ENCODE data around the gene MYBPC2. TPM values are rescaled to one million over a fixed set of nuclear protein-coding genes. Genes with fewer than 3 reads are reported as not detected.

The MYBPC2 gene
- total and polyA plus RNA-seq, 2 of the 4 experiments (the other 2 are of a cell fraction), result not detected

- H2AK5ac ChIP-seq (ENCODE audit: low read depth, low read length), result no peak overlapping the region
- H3K4me3 ChIP-seq (ENCODE audit: insufficient read depth, low read depth, low read length), result no peak overlapping the region
- no peak overlapping the region for H3K4me2 ChIP-seq (ENCODE audit: low read depth, low read length)
- H2BK120ac ChIP-seq (ENCODE audit: low read depth, low read length), result no peak overlapping the region
- no peak overlapping the region for H3K14ac ChIP-seq (replicated peaks; ENCODE audit: low read depth, low read length)
- no peak overlapping the region for H4K91ac ChIP-seq (ENCODE audit: insufficient read depth, low read depth, low read length)
- H3K9me3 ChIP-seq (ENCODE audit: control insufficient read depth, insufficient read depth, low read length), result no peaks in the 10 kb centered on the region
- H3K4me1 ChIP-seq (ENCODE audit: control insufficient read depth, insufficient read depth, low read length), result no peaks in the 10 kb centered on the region
- 80% methylated on average over 1 of the region's 5 CpGs; no CpG with 5 or more reads in 1 of the 2 experiments for WGBS, 2 experiments (ENCODE audit: extremely low coverage in 2 of 2, insufficient read length in 1 of 2)
- H3K27me3 ChIP-seq (ENCODE audit: control insufficient read depth, insufficient read depth, low read length), result peaks cover 14% of the 10 kb centered on the region; the same call in 1 of the 2 replicates
- DNase-seq (no peak), ATAC-seq (ENCODE audit: low read depth) (no peak)
- H3K56ac ChIP-seq (ENCODE audit: extremely low read depth, insufficient read depth, low read length), result no peak overlapping the region
- dilution Hi-C loops (cut with HindIII; ENCODE audit: low sequenced_read_pairs, unreplicated experiment) (no loop called here), in situ Hi-C loops (cut with MboI; ENCODE audit: low sequenced_read_pairs) (no loop called here), intact Hi-C loops (cut with micrococcal nuclease) (no loop called here)
- no peaks in the 10 kb centered on the region for H3K36me3 ChIP-seq (ENCODE audit: control insufficient read depth, insufficient read depth, low read length)
- H4K20me1 ChIP-seq (ENCODE audit: insufficient read depth, low read length), result no peaks in the 10 kb centered on the region
- no peak overlapping the region for H3K23ac ChIP-seq (ENCODE audit: low read depth, low read length)
- TF ChIP-seq MAFK (IDR thresholded peaks at IDR 0.05; ENCODE audit: low read depth, low read length) (no peak), CHD1 (IDR thresholded peaks at IDR 0.05; ENCODE audit: low read depth, low read length) (no peak), MAZ (IDR thresholded peaks at IDR 0.05; ENCODE audit: borderline replicate concordance, low read depth, low read length) (no peak), BHLHE40 (IDR thresholded peaks at IDR 0.05; ENCODE audit: low read depth, low read length) (no peak), NFE2L2 (IDR thresholded peaks at IDR 0.05; ENCODE audit: low read depth, low read length) (no peak), POLR2A (IDR thresholded peaks at IDR 0.05; ENCODE audit: low read depth, low read length) (no peak), RFX5 (IDR thresholded peaks at IDR 0.05; ENCODE audit: low read depth, low read length) (no peak)
- H3K27ac ChIP-seq (ENCODE audit: insufficient read depth, low read length), result no peak overlapping the region
- no peak overlapping the region for H3K4ac ChIP-seq (ENCODE audit: low read depth, low read length)
- no peak overlapping the region for H2BK15ac ChIP-seq (ENCODE audit: low read depth, low read length)
- no peaks in the 10 kb centered on the region for H3K9me1 ChIP-seq (ENCODE audit: insufficient read depth, low read length)
- no peak overlapping the region for H3K9ac ChIP-seq (ENCODE audit: low read depth, low read length)
- H2BK20ac ChIP-seq (ENCODE audit: low read depth, low read length), result no peak overlapping the region
- ChIA-PET POLR2A (ENCODE audit: unreplicated experiment) (no interaction called here), CTCF (no interaction called here)
- H4K5ac ChIP-seq (ENCODE audit: low read depth, low read length), result no peak overlapping the region
- no peak overlapping the region for H4K8ac ChIP-seq (ENCODE audit: low read depth in 2 of 2, low read length in 2 of 2)
- no peak overlapping the region for H3K18ac ChIP-seq (ENCODE audit: low read depth, low read length)
- H2BK5ac ChIP-seq (ENCODE audit: low read depth, low read length, poor library complexity, severe bottlenecking), result no peak overlapping the region
- H3K79me1 ChIP-seq (ENCODE audit: low read depth in 1 of 2, low read length in 2 of 2), result no peaks in the 10 kb centered on the region
- BruUV-seq (replicated peaks), result no TSS peak
- no peak overlapping the region for H2AK9ac ChIP-seq (replicated peaks; ENCODE audit: low read depth, low read length, poor library complexity)
- no peak overlapping the region for H2AFZ ChIP-seq (replicated peaks; ENCODE audit: low read length, poor library complexity)
Observed at GRCh38 chr19:50457300-50457699, 24.6 kb downstream of the MYBPC2 start.
